HL-60/S4 treated with retinoic acid at 250 ng/mL for 4 days and 3 days (cell line): ENCODE data around the gene MALAT1.
"Not testable (repeated sequence)": the region's sequence is repeated elsewhere in the genome, so short reads cannot be mapped to it uniquely, and the experiment has no call there.

Source experiments
- in situ Hi-C: fragments of 300-500 bp; cut with MboI; formaldehyde crosslinking; loops from 2 replicates; pipeline ENCODE4 v1.7.0; 2022; ENCODE audit warnings: low sequenced_read_pairs

Gene MALAT1

DNA sequence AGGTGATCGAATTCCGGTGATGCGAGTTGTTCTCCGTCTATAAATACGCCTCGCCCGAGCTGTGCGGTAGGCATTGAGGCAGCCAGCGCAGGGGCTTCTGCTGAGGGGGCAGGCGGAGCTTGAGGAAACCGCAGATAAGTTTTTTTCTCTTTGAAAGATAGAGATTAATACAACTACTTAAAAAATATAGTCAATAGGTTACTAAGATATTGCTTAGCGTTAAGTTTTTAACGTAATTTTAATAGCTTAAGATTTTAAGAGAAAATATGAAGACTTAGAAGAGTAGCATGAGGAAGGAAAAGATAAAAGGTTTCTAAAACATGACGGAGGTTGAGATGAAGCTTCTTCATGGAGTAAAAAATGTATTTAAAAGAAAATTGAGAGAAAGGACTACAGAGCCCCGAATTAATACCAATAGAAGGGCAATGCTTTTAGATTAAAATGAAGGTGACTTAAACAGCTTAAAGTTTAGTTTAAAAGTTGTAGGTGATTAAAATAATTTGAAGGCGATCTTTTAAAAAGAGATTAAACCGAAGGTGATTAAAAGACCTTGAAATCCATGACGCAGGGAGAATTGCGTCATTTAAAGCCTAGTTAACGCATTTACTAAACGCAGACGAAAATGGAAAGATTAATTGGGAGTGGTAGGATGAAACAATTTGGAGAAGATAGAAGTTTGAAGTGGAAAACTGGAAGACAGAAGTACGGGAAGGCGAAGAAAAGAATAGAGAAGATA, at the start of gene MALAT1:
Gene MALAT1, plus strand, starts transcription at position 69 of the 736 bp plus-strand sequence.
- in situ Hi-C loops = no loop called here

DNA sequence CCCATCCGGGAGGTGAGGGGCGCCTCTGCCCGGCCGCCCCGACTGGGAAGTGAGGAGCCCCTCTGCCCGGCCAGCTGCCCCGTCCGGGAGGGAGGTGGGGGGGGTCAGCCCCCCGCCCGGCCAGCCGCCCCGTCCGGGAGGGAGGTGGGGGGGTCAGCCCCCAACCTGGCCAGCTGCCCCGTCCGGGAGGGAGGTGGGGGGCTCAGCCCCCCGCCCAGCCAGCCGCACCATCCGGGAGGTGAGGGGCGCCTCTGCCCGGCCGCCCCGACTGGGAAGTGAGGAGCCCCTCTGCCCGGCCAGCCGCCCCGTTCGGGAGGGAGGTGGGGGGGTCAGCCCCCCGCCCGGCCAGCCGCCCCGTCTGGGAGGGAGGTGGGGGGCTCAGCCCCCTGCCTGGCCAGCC, 47.5 kb upstream of the MALAT1 start:
- in situ Hi-C loops = not testable (repeated sequence)

DNA sequence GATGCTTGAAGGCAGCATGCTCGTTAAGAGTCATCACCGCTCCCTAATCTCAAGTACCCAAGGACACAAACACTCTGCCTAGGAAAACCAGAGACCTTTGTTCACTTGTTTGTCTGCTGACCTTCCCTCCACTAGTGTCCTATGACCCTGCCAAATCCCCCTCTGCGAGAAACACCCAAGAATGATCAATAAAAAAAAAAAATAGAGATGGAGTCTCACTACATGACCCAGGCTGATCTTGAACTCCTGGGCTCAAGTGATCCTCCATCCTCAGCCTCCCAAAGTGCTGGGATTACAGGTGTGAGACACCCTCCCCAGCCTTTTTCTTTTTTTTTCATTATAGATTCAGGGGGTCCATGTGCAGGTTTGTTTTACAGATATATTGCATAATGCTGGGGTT, 46.6 kb upstream of the MALAT1 start:
- in situ Hi-C loops = not testable (repeated sequence)

DNA sequence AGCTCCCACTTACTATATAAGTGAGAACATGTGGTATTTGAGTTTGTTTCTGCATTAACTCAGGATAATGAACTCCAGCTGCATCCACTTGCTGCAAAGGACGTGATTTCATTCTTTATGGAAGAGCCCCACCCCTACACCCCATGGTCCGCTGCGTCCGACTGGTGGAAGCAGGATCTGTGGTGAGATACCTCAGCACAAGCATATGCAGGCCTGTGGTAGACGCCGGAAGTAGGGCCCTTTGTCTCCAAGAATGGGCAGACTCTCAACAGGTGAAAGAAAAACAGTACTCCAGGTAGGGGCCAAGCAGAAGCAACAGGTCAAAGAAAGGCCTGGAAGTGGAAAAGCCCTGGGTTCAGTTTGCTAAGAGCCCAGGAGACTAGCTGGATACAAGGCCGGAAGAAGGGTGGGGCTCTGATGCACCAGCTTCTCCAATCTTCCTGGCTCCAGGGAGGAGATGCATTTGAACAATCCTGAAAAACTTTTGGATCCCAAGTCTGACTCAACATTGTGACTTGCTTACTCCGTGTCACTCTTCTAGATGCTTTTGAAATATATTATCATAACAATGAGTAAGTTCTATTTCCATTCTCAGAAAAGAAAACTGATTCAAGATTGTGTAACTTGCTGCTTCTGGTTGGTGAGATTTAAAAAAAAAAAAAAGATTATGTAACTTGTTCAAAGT, 45.9 kb upstream of the MALAT1 start:
- in situ Hi-C loops = no loop called here

DNA sequence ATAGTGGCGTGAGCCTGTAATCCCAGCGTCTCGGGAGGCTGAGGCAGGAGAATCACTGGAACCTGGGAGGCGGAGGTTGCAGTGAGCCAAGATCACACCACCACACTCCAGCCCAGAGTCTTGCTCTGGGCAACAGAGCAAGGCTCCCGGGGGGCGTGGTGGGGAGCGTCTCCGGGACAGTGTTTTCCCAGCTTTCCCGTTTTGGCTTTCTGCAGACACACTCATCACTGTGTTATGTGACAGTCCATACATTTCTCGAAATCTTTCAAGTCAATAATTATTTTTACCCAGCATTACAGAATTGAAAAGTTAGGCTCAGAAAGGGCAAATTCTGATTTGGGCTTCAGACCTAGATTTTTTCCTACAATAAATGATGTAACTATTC, 44.5 kb upstream of the MALAT1 start:
- in situ Hi-C loops = no loop called here

DNA sequence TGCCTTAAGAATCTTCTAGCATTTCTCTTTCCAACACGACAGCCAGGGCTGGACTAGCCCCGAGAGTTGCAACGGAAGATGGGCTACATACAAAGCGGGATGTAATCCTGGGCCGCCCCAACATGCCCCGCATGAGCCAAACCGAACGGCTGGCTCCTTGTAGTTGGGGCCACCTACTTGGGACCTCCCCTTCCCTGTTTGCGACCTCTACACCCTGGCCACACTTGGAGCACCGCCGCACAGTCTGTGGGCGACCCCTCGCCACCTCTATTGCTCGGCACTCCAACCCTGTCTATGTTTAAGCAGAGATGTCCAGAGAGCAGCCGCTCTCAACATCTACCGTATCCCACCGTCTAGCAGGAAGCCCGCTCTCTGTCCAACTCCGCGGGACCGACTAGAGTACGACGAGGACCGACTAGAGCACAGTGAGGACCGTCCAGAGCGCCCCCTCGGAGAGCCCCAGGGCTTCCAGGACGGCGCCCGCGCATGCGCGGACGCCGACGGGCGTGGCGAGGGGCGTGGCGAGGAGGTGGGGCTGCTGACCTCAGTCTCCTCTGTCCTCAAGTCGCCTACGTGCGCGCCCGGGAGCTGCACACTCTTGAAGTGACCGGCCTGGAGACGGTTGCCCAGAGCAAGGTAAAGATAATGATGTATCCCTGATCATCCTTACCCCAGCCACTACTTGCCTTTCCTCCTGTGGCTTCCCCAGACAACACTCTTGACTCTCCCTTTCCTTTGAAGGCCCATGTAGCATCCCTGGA, 44.0 kb upstream of the MALAT1 start:
- in situ Hi-C loops = no loop called here

DNA sequence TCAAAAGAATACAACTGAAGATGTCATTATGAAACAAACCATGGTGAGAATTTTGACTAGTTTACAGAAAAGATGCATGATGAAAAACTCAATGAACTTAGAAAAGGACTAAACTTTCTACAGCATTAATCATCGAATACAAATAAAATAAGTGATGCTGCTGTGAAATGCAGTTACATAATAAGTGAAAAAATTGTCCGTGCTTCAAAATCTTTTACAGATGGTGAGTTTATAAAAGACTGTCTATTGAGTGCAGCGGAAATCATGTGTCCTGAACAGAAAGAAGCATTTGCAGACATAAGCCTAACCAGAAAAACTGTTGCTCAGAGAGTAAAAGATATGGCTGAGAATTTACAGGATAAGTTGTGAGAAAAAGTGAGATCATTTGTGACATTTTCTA, 42.4 kb upstream of the MALAT1 start:
- in situ Hi-C loops = no loop called here

DNA sequence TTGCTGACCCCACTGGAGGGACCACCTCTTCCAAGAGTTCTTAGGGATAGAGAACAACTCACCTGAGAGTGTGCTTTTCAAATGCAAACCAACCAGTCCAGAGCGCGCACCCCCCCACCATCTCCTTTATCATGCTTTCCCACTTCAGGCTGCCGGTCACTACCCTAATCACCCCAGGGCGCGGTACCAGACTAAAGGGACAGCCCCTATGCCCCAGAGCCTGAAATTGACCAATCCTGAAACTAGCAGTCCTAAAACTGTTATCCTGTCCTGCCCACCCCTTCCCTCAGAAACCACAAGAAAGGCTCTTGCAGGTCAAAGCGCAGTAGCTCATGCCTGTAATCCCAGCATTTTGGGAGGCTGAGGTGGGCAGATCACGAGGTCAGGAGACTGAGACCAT, 39.3 kb upstream of the MALAT1 start:
- in situ Hi-C loops = no loop called here

DNA sequence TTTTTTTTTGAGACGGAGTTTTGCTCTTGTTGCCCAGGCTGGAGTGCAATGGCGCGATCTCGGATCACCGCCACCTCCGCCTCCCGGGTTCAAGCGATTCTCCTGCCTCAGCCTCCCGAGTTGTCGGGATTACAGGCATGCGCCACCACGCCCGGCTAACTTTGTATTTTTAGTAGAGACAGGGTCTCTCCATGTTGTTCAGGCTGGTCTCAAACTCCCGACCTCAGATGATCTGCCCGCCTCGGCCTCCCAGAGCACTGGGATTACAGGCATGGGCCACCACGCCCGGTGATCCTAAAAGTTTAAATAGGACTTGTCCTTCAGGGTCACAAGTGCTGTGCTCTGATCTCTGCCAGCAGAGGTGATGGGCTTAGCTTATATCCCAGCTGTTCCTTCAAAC, 33.4 kb upstream of the MALAT1 start:
- in situ Hi-C loops = not testable (repeated sequence)

DNA sequence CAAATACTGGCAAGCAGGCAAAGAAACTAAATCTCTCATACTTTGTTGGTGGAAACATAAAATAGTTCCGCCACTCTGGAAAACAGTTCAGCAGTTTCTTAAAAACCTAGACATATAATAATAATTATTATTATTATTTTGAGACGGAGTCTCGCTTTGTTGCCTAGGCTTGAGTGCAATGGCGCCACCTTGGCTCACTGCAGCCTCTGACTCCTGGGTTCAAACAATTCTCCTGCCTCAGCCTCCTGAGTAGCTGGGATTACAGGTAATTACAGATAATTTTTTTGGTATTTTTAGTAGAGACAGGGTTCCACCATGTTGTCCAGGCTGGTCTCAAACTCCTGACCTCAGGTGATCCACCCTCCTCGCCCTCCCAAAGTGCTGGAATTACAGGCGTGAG, 31.5 kb upstream of the MALAT1 start:
- in situ Hi-C loops = not testable (repeated sequence)

DNA sequence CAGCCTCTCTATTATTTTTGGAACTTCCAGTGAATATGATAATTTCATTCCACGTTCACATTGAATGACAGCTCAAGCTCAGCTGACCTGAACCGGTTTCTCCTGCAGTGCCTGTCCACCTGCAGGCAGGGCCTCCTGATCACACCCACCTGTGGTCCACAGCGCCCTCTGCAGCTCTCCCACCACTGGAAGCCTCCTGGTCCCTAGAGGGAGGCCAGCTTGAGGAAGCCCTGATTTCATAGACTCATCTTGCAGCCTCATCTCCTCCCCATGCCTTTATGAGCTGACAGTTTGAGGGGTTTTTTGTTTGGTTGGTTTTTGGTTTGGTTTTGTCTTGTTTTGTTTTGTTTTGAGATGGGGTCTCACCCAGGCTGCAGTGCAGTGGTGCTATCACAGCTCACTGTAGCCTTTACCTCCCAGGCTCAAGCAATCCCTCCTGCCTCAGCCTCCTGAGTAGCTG, 29.9 kb upstream of the MALAT1 start:
- in situ Hi-C loops = no loop called here

DNA sequence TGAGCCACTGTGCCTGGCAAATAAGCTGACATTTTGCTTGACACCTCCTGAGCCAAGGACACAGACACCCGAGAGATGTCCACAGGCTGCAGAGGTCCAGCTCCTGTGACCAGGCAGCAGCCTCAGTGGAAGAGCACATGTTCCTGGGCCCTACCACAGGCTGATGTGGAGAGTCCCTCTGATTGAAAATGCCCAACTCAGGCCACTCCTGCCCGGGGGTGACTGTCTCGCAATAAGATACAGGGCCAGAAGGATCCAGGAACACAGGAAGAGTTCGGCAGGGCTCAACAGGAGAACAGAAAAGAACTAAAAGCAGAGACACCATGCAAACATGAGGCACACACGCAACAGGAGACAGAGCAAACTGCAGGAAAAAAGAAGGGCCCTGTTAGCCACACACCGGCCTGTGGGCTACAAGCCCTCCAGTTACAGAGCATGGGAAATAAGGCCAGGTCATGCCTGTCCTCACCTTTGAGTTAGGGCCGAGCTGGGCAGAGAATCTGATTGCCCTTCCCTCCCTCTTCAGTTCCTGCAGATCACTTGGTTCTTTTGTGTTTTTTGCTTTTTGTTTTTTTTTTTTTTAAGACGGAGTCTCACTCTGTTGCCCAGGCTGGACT, 28.3 kb upstream of the MALAT1 start:
- in situ Hi-C loops = no loop called here

DNA sequence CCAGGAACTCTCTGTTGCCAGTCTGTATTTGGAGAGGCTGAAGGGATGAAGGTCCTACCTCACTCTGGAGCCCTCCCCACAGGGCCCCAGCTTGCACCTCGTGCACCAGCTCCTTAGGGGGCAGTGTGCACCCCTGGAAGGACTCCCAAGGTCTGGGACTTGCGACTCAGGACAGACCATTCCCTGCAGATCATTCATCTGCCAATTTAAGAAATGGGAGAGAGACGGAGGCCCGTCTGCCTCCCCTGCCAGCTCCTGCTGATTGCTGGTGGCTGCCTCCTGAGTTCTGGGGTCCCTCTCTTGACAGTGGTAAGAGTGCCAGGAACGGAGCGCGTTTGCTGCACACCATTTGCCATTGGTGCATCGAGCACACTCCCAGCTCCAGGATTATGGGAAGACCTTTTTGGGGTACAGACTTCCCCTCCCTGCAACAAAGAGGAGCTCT, 27.4 kb upstream of the MALAT1 start:
- in situ Hi-C loops = no loop called here

DNA sequence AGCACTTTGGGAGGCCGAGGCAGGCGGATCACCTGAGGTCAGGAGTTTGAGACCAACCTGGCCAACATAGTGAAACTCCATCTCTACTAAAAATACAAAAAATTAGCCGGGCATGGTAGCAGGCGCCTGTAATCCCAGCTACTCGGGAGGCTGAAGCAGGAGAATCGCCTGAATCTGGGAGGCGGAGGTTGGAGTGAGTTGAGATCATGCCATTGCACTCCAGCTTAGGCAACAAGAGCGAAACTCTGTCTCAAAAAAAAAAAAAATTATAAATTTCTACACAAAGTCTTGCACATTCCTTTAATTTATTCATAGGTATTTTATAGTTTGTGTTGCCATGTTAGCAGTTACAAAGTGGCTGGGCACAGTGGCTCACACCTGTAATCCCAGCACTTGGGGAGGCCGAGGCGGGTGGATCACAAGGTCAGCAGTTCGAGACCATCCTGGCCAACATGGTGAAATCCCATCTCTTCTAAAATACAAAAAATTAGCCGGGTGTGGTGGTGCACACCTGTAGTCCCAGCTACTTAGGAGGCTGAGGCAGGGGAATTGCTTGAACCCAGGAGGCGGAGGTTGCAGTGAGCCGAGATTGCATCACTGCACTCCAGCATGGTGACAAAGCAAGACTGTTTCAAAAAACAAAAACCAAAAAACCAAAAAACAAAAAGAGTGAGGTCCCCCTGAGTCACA, 26.1 kb upstream of the MALAT1 start:
- in situ Hi-C loops = not testable (repeated sequence)

DNA sequence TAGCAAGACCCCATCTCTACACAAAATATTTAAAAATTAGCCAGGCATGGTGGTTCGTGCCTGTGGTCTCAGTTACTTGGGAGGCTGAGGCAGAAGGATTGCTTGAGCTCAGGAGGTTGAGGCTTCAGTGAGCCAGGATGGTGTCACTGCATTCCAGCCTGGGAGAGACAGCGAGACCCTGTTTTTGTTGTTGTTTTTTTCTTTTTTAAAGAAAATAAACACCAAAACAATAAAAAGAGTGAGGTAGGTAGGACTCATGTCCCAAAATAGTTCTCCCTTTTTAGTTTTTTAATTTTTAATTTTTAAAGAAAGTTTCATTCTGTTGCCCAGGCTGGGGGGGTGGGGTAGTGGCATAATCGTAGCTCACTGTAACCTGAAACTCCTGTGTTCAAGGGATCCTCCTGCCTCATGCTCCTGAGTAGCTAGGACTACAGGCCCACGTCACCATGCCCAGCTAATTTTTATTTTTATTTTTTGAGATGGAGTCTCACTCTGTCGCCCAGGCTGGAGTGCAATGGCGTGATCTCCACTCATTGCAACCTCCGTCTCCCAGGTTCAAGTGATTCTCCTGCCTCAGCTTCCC, 25.5 kb upstream of the MALAT1 start:
- in situ Hi-C loops = no loop called here

DNA sequence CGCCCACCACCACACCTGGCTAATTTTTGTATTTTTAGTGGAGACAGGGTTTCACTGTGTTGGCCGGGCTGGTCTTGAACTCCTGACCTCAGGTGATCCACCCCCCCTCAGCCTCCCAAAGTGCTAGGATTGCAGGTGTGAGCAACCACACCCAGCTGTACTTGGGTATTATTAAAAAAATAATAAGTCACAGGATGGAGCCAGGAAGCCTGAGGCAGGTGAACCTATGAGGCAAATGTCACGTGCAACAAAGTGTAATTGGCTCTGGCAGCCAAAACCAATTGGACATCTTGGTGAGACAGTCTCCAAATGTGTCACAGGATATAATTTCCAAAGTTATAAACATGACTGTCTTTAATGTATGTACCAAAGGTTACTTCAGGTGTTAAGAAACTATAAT, 24.0 kb upstream of the MALAT1 start:
- in situ Hi-C loops = no loop called here

DNA sequence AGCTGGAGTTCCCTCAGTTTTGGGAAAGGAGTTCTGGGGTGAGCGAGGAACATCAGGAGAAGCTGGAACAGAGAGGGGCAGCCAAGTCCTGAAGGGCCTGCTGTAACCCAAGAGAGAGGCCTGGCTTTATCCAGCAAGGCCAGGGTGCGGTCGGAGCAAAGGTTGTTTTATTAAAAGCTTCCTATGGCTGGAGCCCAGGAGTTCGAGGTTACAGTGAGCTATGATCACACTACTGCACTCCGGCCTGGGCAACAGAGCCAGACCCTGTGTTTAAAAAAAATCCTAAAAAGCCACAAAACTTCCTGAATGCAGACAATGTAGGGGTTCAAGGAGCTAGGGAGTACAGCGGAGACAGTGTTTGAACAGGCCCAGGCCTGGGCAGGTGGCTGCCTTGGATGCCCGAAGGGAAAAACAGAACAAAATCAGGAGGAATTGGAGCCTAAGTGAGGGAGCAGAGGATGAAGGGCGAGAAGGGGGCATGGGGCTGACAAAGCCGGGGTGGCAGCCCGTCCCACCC, 22.2 kb upstream of the MALAT1 start:
- in situ Hi-C loops = no loop called here

DNA sequence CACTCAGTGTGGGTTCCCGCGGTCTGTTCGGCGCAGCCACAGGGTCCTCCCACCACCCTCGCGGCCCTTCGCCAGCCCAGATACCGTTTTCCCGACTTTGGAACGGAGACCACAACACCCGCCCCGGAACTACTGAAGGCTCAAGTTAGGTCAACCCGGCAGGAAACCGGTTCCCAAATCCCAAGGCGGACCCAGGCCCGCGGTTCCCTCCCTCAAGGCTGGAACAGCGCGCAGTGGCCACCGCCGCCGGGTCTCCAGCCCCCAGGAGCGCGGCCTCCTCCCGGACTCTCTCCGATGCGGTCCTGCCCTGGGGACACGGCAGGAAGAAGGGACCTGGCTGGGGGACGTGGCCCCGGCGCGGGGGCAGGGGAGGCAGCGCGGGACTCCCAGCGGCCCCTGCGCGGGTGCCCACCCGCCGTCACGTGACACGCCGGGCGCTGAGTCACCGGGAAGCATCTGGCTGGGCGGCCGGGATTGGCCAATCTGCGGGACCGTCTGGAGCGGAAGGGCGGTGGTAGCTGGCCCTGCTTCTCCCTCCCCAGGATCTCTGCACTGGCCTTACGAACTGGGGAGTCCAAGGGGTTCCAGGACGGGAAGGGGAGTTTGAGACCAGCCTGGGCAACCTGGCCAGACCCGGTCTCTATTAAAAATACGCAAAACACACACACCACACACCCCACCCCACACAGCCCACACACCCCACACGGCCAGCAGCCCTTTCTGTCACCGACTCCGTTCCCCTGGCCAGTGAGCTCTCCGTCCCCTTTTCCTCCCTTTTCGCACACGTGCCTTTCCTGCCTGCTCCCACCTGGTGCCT, 21.5 kb upstream of the MALAT1 start:
- in situ Hi-C loops = no loop called here
